AG09309 (cell line): ENCODE results near the gene RSPO4.

ENCODE experiments used
- DNase-seq: peaks from one replicate; pipeline ENCODE4 v3.0.0-alpha.2; 2010; ENCODE audit warnings: low read depth
- H3K4me3 ChIP-seq: 2 replicates; pipeline ENCODE4 v1.5.1; 2011; ENCODE audit warnings: mild to moderate bottlenecking, low read depth, low read length, moderate library complexity; ENCODE audit not compliant: control insufficient read depth
- TF ChIP-seq, protein P1 (sequence below): IDR thresholded peaks from 2 replicates; pipeline ENCODE4 v1.5.1; 2011; ENCODE audit warnings: mild to moderate bottlenecking, low read depth, low read length, inconsistent platforms; ENCODE audit not compliant: insufficient read depth, control insufficient read depth; ENCODE audit errors: missing control alignments

The RSPO4 gene

DNA sequence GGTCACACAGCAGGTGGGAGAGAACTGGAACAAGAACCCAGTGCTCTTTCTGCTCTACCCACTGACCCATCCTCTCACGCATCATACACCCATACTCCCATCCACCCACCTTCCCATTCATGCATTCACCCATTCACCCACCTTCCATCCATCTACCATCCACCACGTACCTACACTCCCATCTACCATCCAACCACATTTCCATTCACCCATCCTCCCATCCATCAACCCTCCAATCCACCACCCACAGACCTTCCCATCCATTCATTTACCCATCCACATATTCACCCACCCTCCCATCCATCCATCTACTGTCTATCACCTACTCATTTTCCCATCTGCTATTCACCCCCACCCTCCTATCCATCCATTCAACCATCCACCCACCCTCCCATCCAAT lies 17.2 kb upstream of the RSPO4 start:
- no peak for DNase-seq
- TF ChIP-seq, protein P1, sequence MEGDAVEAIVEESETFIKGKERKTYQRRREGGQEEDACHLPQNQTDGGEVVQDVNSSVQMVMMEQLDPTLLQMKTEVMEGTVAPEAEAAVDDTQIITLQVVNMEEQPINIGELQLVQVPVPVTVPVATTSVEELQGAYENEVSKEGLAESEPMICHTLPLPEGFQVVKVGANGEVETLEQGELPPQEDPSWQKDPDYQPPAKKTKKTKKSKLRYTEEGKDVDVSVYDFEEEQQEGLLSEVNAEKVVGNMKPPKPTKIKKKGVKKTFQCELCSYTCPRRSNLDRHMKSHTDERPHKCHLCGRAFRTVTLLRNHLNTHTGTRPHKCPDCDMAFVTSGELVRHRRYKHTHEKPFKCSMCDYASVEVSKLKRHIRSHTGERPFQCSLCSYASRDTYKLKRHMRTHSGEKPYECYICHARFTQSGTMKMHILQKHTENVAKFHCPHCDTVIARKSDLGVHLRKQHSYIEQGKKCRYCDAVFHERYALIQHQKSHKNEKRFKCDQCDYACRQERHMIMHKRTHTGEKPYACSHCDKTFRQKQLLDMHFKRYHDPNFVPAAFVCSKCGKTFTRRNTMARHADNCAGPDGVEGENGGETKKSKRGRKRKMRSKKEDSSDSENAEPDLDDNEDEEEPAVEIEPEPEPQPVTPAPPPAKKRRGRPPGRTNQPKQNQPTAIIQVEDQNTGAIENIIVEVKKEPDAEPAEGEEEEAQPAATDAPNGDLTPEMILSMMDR: no peak
- no peak overlapping the region for H3K4me3 ChIP-seq

DNA sequence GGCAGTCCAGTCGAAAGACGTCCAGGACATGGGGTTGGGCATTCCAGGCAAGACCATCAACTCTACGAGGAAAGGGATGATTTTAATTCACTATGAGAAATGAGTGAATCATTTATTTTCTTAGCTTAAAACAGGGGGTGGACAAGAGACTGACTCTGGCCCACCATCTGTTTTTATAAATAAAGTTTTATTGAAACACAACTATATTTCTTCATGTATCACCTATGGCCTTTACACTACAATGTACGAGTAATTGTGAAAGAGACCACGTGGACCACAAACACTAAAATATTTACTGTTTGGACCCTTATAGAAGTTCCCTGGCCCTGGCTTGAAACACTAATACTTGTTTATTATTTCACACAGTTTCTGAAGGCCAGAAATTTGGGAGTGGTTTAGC lies 15.6 kb upstream of the RSPO4 start:
- no peak for DNase-seq
- no peak overlapping the region for H3K4me3 ChIP-seq
- TF ChIP-seq, protein P1: no peak

DNA sequence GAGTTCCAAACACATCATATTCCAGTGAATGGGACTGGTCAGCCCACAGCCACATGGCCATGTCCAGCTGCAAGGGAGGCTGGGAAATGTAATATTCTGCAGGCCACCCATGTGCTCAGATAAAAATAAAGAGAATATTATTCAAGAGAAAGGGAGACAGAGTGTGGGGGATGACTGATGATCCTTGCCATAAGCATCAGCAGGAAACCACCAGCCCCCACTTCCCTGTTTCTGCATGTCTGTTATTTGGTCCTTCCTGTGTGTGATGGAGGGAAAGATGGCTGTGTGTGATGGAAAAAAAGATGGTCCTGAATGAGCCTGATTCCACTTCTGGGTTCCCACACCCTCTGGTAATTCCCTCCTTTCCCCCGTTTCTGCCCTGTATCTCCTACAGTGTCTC lies 13.1 kb upstream of the RSPO4 start:
- no peak for DNase-seq
- TF ChIP-seq, protein P1: no peak
- no peak overlapping the region for H3K4me3 ChIP-seq

DNA sequence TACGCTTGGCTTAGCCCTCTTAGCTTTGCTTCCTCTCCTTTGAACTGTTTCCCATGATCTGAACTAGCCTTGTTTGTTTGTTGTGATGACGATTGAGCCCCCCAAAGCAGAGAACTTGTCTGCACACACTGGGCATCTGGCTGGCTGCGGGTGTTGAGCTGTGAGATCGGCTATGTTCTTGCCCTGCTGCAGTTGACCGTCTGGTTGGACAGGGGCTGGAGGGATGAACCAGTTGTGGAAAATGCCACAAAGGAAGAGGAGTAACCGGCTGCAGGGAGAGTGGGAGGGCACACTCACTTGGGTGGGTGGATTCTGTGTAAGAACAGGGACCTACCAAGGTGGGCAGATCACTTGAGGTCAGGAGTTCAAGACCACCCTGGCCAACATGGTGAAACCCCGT lies 12.4 kb upstream of the RSPO4 start:
- H3K4me3 ChIP-seq: no peak overlapping the region
- TF ChIP-seq, protein P1: no peak
- no peak for DNase-seq

DNA sequence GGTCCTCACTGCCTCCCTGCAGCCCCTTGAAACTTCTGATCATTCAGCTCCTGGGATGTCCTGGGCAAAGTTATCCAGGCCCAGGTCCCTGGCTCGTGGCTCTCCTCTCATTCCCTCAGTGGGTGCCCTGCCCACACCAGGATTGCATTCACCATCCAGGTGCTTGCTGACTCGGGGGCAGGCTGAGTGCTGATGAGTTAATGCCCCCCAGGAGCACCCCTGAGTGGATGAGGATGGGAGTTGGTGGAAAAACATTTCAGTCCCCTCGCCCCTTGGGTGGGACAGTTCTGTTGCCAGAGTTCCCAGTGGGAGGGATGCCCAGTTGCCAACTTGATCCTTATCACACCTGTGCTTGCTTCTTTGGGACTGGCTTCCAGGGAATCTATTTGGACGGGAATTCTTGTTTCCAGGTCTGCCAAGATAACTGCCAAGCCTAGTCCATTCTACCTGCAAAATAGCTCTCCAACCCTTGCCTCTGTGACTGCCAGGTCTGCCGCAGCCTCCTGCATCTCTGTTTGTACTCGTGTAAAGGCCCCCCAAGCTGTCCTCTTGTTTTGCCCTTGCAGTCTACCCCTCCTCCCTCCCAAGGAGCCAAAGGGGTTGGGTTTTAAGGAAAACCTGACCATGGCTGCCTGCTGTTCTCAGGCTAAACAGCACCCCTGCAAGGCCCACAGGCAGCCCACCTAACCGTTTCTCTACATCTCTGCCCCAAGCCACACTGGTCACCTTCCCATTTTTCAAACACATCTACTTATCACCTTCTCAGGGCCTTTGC lies 11.6 kb upstream of the RSPO4 start:
- no peak overlapping the region for H3K4me3 ChIP-seq
- no peak for DNase-seq

DNA sequence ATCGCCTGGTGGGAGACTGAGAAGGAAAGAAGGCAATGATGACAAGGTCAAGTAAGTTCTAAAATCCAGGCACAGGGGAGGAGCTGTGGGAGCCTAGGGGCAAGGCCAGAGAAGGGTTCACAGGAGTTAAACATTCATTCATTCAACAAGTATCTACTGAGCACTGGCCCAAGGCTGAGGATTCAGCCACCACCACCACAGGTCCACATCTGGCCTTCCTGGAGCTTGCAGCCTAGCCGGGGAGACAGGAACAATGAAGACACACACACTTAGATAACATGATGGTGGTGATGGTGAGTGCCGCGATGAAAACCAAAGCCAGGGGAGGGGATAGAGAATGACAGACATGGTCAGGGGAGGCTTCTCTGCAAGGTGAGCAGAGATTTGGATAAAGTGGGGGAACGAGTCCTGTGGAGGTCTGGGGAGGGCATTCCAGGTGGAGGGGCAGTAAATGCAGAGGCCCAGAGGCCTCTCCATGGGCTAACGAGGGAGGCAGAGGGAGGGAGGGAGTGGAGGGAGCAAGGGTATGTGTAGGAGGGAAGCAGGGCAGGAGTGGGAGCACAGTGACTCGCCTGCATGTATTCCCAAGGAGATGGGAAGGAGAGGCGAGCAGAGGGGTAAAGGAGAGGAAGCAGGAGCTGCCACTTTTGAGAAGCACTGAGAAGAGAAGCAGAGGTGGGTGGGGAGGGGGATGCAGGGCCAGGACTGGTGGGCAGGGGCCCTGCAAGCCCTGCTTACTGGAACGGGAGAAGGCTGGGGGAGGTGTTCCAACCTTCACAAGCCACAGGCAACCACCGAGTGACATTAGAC lies 10.5 kb upstream of the RSPO4 start:
- DNase-seq: no peak
- TF ChIP-seq, protein P1: no peak

More for the DNA sequence above, 11.6 kb upstream of the RSPO4 start:
- TF ChIP-seq, protein P1: no peak

More for the DNA sequence above, 10.5 kb upstream of the RSPO4 start:
- no peak overlapping the region for H3K4me3 ChIP-seq
